OCI-M1 (cell line): Measurements from ENCODE around the gene PCLAF.

Experiments
- DNase-seq: peaks from one replicate; lab custom pipeline; 2025; lab: John Stamatoyannopoulos, UW

The PCLAF gene

DNA sequence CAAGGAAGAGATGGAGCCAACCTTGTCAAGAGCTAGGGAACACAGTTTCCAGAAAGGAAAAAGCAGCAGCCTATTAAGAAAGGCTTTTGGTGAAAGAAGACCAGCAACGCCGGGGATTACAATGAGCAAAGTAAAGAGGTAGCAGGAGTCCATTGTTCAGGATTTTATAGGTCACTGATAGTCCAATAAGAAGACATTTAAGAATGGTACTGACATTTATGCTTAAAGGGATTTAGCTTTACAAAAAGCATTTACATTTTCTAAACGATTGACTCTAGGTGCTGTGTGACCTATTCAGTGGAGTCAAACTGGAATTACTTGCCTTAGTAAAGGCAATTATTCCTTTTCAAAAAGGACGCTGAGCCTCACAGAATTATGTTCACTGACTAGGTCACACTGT, 66.0 kb downstream of the PCLAF start:
- DNase-seq: no peak

DNA sequence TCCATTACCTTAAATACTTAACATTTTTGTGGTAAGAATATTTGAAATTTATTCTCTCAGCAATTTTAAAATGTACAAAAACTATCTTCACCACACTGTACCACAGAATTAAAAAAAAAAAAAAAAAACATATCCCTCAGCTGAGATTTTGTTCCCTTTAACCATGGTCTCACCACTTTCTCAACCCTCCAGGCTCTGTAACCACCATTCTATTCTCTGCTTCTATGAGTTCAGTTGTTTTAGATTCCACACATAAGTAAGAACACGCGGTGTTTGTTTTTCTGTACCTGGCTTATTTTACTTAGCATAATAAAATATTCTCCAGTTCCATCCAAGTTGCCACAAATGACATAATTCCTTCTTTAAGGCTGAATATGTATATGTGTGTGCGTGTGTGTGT, 66.8 kb downstream of the PCLAF start:
- DNase-seq: no peak
